ENCODE results near the gene PLA2G5. TPM values are rescaled to one million over a fixed set of nuclear protein-coding genes. Genes with fewer than 3 reads are reported as not detected.
"Not testable (repeated sequence)": the region's sequence is repeated elsewhere in the genome, so short reads cannot be mapped to it uniquely, and the experiment has no call there.

PLA2G5 gene
- polyA plus RNA-seq, 1 donor (not counting 4 experiments of a cell fraction or from before 2014, with no cell fraction given): 0.16 TPM

DNA sequence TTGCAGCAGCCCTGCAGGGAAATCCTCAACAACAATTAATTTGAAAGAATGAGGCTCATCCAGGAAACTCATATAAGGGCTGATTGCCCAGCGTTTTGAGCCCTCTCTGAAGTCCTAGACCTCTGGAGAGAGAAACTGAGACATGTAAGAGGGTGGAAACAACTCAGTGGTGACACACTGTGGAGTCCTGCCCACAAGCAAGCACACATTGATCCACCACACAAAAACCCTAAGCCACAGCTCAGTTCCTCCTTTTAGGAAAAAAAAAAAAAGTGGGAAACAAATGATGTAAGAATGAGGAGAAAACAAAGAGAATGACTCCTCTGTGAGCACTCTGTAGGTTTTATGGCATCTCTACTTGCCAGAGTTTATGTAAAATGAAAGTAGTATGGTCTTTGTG lies 22.9 kb upstream of the PLA2G5 start:
- Histone ChIP-seq H3K27ac (ENCODE audit: control insufficient read depth, insufficient read depth, low read length) (no peak overlapping the region), H3K4me3 (ENCODE audit: control insufficient read depth in 2 of 3, extremely low read depth in 1 of 3, insufficient read depth in 2 of 3, low read depth in 1 of 3, low read length in 3 of 3) (no peak overlapping the region), H3K79me2 (ENCODE audit: control insufficient read depth, insufficient read depth, low read length) (no peaks in the 10 kb centered on the region), H3K9me1 (ENCODE audit: control insufficient read depth, extremely low read depth, insufficient read depth, low read length) (no peaks in the 10 kb centered on the region), H3K9me3 (ENCODE audit: control insufficient read depth, low read depth, low read length) (no peaks in the 10 kb centered on the region), H2AFZ (ENCODE audit: control insufficient read depth, low read length) (no peak overlapping the region), H3K27me3 (ENCODE audit: control insufficient read depth, extremely low read depth, insufficient read depth, low read length) (no peaks in the 10 kb centered on the region), H3K36me3 (ENCODE audit: control insufficient read depth in 2 of 2, extremely low read depth in 1 of 2, insufficient read depth in 2 of 2, low read length in 2 of 2) (no peaks in the 10 kb centered on the region), H3K4me2 (ENCODE audit: control insufficient read depth, extremely low read depth, insufficient read depth, low read depth, low read length) (no peak overlapping the region), H3K4me1 (ENCODE audit: control insufficient read depth, extremely low read depth, insufficient read depth, low read length) (no peaks in the 10 kb centered on the region), H4K20me1 (ENCODE audit: control insufficient read depth, extremely low read depth, insufficient read depth, low read length) (no peaks in the 10 kb centered on the region), H3K9ac (ENCODE audit: control insufficient read depth, extremely low read depth, insufficient read depth, low read length) (no peak overlapping the region)
- FAIRE-seq: no peak
- TF ChIP-seq EZH2 (IDR thresholded peaks at IDR 0.05; ENCODE audit: low read length): no peak
- no peak for TF ChIP-seq CTCF (optimal IDR thresholded peaks at IDR 0.05 in 1 of 3, IDR thresholded peaks at IDR 0.05 in 1 of 3, conservative IDR thresholded peaks at IDR 0.05 in 1 of 3; ENCODE audit: extremely low read depth in 1 of 3, insufficient read depth in 2 of 3, low read length in 3 of 3)
- dilution Hi-C loops (cut with MboI; ENCODE audit: extremely low pct_ligation_motif_present, low sequenced_read_pairs): no loop called here
- DNase-seq (ENCODE audit: low read depth, low spot score): no peak

DNA sequence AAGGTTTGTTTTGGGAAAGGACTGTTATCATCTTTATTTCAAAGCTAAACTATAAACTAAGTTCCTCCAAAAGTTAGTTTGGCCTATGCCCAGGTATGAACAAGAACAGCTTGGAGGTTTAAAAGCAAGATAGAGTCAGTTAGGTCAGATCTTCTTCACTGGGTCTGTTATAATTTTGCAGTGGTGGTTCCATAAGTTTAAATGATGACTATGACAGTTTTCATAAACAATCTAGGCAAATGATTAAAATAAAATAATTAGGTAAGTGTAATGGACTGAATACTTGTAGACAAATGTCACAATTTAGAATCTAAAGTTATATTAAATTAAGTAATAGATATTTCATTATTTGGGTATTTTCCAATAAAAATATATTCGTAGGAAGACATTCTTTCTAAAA lies 21.4 kb upstream of the PLA2G5 start:
- no peaks in the 10 kb centered on the region for H3K27me3 ChIP-seq (ENCODE audit: control insufficient read depth, extremely low read depth, insufficient read depth, low read length)
- FAIRE-seq: no peak
- H3K9ac ChIP-seq (ENCODE audit: control insufficient read depth, extremely low read depth, insufficient read depth, low read length): no peak overlapping the region
- no peaks in the 10 kb centered on the region for H4K20me1 ChIP-seq (ENCODE audit: control insufficient read depth, extremely low read depth, insufficient read depth, low read length)
- H3K9me1 ChIP-seq (ENCODE audit: control insufficient read depth, extremely low read depth, insufficient read depth, low read length): no peaks in the 10 kb centered on the region
- H3K4me1 ChIP-seq (ENCODE audit: control insufficient read depth, extremely low read depth, insufficient read depth, low read length): no peaks in the 10 kb centered on the region
- H3K4me3 ChIP-seq (ENCODE audit: control insufficient read depth in 2 of 3, extremely low read depth in 1 of 3, insufficient read depth in 2 of 3, low read depth in 1 of 3, low read length in 3 of 3): no peak overlapping the region
- no peak overlapping the region for H2AFZ ChIP-seq (ENCODE audit: control insufficient read depth, low read length)
- dilution Hi-C loops (cut with MboI; ENCODE audit: extremely low pct_ligation_motif_present, low sequenced_read_pairs): no loop called here
- TF ChIP-seq EZH2 (IDR thresholded peaks at IDR 0.05; ENCODE audit: low read length): no peak
- no peak for TF ChIP-seq CTCF (optimal IDR thresholded peaks at IDR 0.05 in 1 of 3, IDR thresholded peaks at IDR 0.05 in 1 of 3, conservative IDR thresholded peaks at IDR 0.05 in 1 of 3; ENCODE audit: extremely low read depth in 1 of 3, insufficient read depth in 2 of 3, low read length in 3 of 3)
- no peaks in the 10 kb centered on the region for H3K79me2 ChIP-seq (ENCODE audit: control insufficient read depth, insufficient read depth, low read length)
- H3K27ac ChIP-seq (ENCODE audit: control insufficient read depth, insufficient read depth, low read length): no peak overlapping the region
- no peak overlapping the region for H3K4me2 ChIP-seq (ENCODE audit: control insufficient read depth, extremely low read depth, insufficient read depth, low read depth, low read length)
- H3K36me3 ChIP-seq (ENCODE audit: control insufficient read depth in 2 of 2, extremely low read depth in 1 of 2, insufficient read depth in 2 of 2, low read length in 2 of 2): no peaks in the 10 kb centered on the region
- DNase-seq (ENCODE audit: low read depth, low spot score): no peak
- H3K9me3 ChIP-seq (ENCODE audit: control insufficient read depth, low read depth, low read length): no peaks in the 10 kb centered on the region

DNA sequence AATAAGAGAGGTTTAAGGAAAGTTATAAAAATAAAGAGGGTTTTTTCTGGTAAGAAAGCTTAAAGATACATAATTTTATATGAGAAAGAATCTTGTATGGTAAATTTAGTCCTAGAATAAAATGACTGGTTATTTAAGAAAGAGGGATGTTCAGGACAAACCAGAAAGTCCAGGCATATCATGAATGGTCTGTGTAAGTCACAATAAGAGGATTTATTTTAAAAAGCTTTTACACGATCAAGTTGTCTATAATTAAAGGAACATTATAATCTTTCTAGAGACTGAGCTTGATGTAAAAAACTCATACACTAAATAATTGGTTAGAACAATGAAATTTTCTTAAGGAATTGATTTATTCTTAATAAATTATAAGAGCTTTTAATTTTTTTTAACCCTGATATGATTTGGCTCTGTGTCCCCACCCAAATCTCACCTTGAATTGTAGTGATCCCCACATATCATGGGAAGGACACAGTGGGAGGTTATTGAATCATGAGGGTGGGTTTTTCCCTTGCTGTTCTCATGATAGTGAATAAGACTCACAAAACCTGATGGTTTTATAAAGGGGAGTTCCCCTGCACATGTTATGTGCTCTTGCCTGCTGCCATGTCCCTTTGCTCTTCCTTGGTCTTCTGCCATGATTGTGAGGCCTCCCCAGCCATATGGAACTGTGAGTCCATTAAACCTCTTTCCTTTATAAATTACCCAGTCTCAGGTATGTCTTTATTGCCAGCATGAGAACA lies 20.8 kb upstream of the PLA2G5 start:
- H3K4me3 ChIP-seq (ENCODE audit: control insufficient read depth in 2 of 3, extremely low read depth in 1 of 3, insufficient read depth in 2 of 3, low read depth in 1 of 3, low read length in 3 of 3); H2AFZ ChIP-seq (ENCODE audit: control insufficient read depth, low read length); H3K4me2 ChIP-seq (ENCODE audit: control insufficient read depth, extremely low read depth, insufficient read depth, low read depth, low read length); H3K9me1 ChIP-seq (ENCODE audit: control insufficient read depth, extremely low read depth, insufficient read depth, low read length); FAIRE-seq; dilution Hi-C loops (cut with MboI; ENCODE audit: extremely low pct_ligation_motif_present, low sequenced_read_pairs); H3K4me1 ChIP-seq (ENCODE audit: control insufficient read depth, extremely low read depth, insufficient read depth, low read length); H3K36me3 ChIP-seq (ENCODE audit: control insufficient read depth in 2 of 2, extremely low read depth in 1 of 2, insufficient read depth in 2 of 2, low read length in 2 of 2); H4K20me1 ChIP-seq (ENCODE audit: control insufficient read depth, extremely low read depth, insufficient read depth, low read length); H3K9ac ChIP-seq (ENCODE audit: control insufficient read depth, extremely low read depth, insufficient read depth, low read length); DNase-seq (ENCODE audit: low read depth, low spot score); H3K27ac ChIP-seq (ENCODE audit: control insufficient read depth, insufficient read depth, low read length); H3K79me2 ChIP-seq (ENCODE audit: control insufficient read depth, insufficient read depth, low read length); H3K9me3 ChIP-seq (ENCODE audit: control insufficient read depth, low read depth, low read length); H3K27me3 ChIP-seq (ENCODE audit: control insufficient read depth, extremely low read depth, insufficient read depth, low read length): not testable (repeated sequence)

All from keratinocyte (primary cell).